LNCaP clone FGC (cell line): ENCODE measurements around the gene PNPLA3.

ENCODE experiments used
- DNase-seq: peaks from one replicate; pipeline ENCODE4 v3.0.0-alpha.2; 2011; ENCODE audit warnings: low read depth
- H3K4me3 ChIP-seq: 2 replicates; pipeline ENCODE4 v1.5.1; 2011; ENCODE audit warnings: mild to moderate bottlenecking, low read depth, low read length, control low read depth
- CTCF ChIP-seq: IDR thresholded peaks from 2 replicates; pipeline ENCODE4 v1.5.1; 2012; ENCODE audit warnings: mild to moderate bottlenecking; ENCODE audit not compliant: control insufficient read depth, insufficient read depth; ENCODE audit errors: extremely low read depth

PNPLA3 gene

GRCh38 chr22:43925433-43926348 lies 2.1 kb downstream of the PNPLA3 start:
- TF ChIP-seq CTCF: no peak
- H3K4me3 ChIP-seq: no peak overlapping the region
- no peak for DNase-seq

- DNase-seq: no peak
- no peak overlapping the region for H3K4me3 ChIP-seq
Measured at GRCh38 chr22:43926349-43926710, 2.7 kb downstream of the PNPLA3 start.

GRCh38 chr22:43928468-43928867 lies 4.9 kb downstream of the PNPLA3 start:
- TF ChIP-seq CTCF: no peak
- H3K4me3 ChIP-seq: no peak overlapping the region
- DNase-seq: no peak

More at GRCh38 chr22:43926349-43926710, 2.7 kb downstream of the PNPLA3 start:
- no peak for TF ChIP-seq CTCF

- no peak for TF ChIP-seq CTCF
- no peak overlapping the region for H3K4me3 ChIP-seq
- no peak for DNase-seq
Measured at GRCh38 chr22:43928908-43929307, 5.3 kb downstream of the PNPLA3 start.

GRCh38 chr22:43931771-43932170 lies 8.2 kb downstream of the PNPLA3 start:
- TF ChIP-seq CTCF: no peak
- no peak for DNase-seq
- H3K4me3 ChIP-seq: no peak overlapping the region

- DNase-seq: no peak
- H3K4me3 ChIP-seq: no peak overlapping the region
- TF ChIP-seq CTCF: no peak
Measured at GRCh38 chr22:43941449-43941848, 17.8 kb downstream of the PNPLA3 start.
